ENCODE results near the gene PRDX5. TPM values are rescaled to one million over a fixed set of nuclear protein-coding genes. Genes with fewer than 3 reads are reported as not detected.
"Not testable (repeated sequence)": the region's sequence is repeated elsewhere in the genome, so short reads cannot be mapped to it uniquely, and the experiment has no call there.

The PRDX5 gene
- total RNA-seq, 1 experiment from 2014 or later, result 165 TPM

DNA sequence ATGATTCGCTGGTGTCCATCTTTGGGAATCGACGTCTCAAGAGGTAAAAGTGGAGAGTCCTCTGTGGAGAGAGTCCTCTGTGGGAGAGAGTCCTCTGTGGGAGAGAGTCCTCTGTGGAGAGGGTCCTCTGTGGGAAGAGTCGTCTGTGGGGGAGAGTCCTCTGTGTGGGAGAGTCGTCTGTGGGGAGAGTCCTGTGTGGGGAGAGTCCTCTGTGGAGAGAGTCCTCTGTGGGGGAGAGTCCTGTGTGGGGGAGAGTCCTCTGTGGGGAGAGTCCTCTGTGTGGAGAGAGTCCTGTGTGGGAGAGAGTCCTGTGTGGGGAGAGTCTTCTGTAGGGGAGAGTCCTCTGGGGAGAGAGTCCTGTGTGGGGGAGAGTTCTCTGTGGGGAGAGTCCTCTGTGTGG, 3.1 kb downstream of the PRDX5 start:
- H3K4me3 Mint-ChIP-seq (ENCODE audit: low read depth, unreplicated experiment), result no peak overlapping the region
- intact Hi-C loops (cut with micrococcal nuclease; ENCODE audit: unreplicated experiment), result no loop called here
- CTCF ChIA-PET, result no interaction called here

DNA sequence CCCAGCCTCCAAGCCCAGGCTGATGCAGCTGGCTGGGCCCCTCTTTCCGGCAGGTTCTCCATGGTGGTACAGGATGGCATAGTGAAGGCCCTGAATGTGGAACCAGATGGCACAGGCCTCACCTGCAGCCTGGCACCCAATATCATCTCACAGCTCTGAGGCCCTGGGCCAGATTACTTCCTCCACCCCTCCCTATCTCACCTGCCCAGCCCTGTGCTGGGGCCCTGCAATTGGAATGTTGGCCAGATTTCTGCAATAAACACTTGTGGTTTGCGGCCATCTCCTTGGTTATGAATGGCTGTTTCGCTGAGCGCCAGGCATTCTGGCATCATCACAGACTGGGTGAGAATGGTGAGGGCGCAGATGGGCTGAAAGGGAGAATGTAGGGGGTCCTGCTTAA, 3.6 kb downstream of the PRDX5 start:
- DNase-seq, result no peak
- intact Hi-C loops (cut with micrococcal nuclease; ENCODE audit: unreplicated experiment), result no loop called here
- H3K9me3 Mint-ChIP-seq (ENCODE audit: low read depth, unreplicated experiment), result no peaks in the 10 kb centered on the region
- peak overlapping the region; percentile 7 for H3K27ac Mint-ChIP-seq (ENCODE audit: unreplicated experiment)
- H3K4me1 Mint-ChIP-seq (ENCODE audit: low read depth, unreplicated experiment), result peaks cover 27% of the 10 kb centered on the region
- CTCF ChIA-PET, result no interaction called here
- TF ChIP-seq, protein P1, sequence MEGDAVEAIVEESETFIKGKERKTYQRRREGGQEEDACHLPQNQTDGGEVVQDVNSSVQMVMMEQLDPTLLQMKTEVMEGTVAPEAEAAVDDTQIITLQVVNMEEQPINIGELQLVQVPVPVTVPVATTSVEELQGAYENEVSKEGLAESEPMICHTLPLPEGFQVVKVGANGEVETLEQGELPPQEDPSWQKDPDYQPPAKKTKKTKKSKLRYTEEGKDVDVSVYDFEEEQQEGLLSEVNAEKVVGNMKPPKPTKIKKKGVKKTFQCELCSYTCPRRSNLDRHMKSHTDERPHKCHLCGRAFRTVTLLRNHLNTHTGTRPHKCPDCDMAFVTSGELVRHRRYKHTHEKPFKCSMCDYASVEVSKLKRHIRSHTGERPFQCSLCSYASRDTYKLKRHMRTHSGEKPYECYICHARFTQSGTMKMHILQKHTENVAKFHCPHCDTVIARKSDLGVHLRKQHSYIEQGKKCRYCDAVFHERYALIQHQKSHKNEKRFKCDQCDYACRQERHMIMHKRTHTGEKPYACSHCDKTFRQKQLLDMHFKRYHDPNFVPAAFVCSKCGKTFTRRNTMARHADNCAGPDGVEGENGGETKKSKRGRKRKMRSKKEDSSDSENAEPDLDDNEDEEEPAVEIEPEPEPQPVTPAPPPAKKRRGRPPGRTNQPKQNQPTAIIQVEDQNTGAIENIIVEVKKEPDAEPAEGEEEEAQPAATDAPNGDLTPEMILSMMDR (IDR thresholded peaks at IDR 0.05; ENCODE audit: unreplicated experiment), result no peak
- no peaks in the 10 kb centered on the region for H3K27me3 Mint-ChIP-seq (ENCODE audit: unreplicated experiment)
- H3K4me3 Mint-ChIP-seq (ENCODE audit: low read depth, unreplicated experiment), result no peak overlapping the region
- no TSS peak for BruUV-seq (replicated peaks)
- H3K36me3 Mint-ChIP-seq (ENCODE audit: insufficient read depth, unreplicated experiment), result peaks cover 62% of the 10 kb centered on the region

More for the DNA sequence above, 3.1 kb downstream of the PRDX5 start:
- no TSS peak for BruUV-seq (replicated peaks)
- TF ChIP-seq, protein P1 (IDR thresholded peaks at IDR 0.05; ENCODE audit: unreplicated experiment), result no peak
- Mint-ChIP-seq H3K27ac (ENCODE audit: unreplicated experiment) (no peak overlapping the region), H3K9me3 (ENCODE audit: low read depth, unreplicated experiment) (no peaks in the 10 kb centered on the region), H3K4me1 (ENCODE audit: low read depth, unreplicated experiment) (peaks cover 27% of the 10 kb centered on the region), H3K36me3 (ENCODE audit: insufficient read depth, unreplicated experiment) (peaks cover 68% of the 10 kb centered on the region), H3K27me3 (ENCODE audit: unreplicated experiment) (no peaks in the 10 kb centered on the region)
- no peak for DNase-seq

DNA sequence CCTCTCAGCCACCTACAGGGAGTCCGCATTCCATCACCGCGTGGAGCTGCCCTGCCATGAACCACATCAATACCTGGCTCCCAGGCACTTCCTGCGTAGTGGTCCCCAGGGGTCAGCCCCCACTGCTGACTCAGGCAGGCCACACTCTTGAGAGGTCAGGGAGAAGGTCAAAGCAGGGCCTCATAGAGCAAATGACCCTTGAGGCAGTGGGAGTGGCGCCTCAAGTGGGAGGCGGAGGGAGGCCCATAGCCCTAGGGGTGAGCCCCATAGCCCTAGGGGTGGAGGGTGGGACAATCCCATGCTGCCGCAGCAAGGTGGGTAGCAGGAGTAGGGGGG, 5.0 kb downstream of the PRDX5 start:
- Mint-ChIP-seq H3K27ac (ENCODE audit: unreplicated experiment) (no peak overlapping the region), H3K36me3 (ENCODE audit: insufficient read depth, unreplicated experiment) (peaks cover 49% of the 10 kb centered on the region), H3K4me3 (ENCODE audit: low read depth, unreplicated experiment) (no peak overlapping the region), H3K4me1 (ENCODE audit: low read depth, unreplicated experiment) (peaks cover 27% of the 10 kb centered on the region), H3K9me3 (ENCODE audit: low read depth, unreplicated experiment) (peaks cover 1% of the 10 kb centered on the region), H3K27me3 (ENCODE audit: unreplicated experiment) (no peaks in the 10 kb centered on the region)
- TF ChIP-seq, protein P1 (IDR thresholded peaks at IDR 0.05; ENCODE audit: unreplicated experiment), result no peak
- BruUV-seq (replicated peaks), result no TSS peak
- CTCF ChIA-PET, result no interaction called here
- no peak for DNase-seq
- intact Hi-C loops (cut with micrococcal nuclease; ENCODE audit: unreplicated experiment), result no loop called here

DNA sequence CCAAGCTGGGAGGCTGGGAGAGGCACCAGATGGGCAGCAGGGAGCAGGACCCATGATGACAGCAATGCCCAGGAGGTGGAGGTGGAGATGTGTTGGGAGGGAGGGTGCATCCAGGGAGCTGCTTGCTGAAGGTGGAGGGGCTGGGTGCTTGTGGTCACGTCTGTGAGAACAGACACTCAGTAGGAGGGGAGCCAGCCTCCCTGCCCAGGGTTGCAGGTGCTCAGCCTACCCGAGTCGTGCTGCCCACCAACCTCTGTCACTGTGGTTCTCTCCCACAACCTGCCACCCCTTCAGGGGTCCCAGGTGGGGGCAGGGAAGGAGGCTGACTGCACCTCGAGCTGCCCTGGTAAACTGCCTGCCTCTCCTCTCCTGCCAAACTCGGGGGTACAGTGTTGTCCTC, 5.5 kb downstream of the PRDX5 start:
- DNase-seq, result no peak
- Mint-ChIP-seq H3K27ac (ENCODE audit: unreplicated experiment) (no peak overlapping the region), H3K36me3 (ENCODE audit: insufficient read depth, unreplicated experiment) (peaks cover 44% of the 10 kb centered on the region), H3K27me3 (ENCODE audit: unreplicated experiment) (no peaks in the 10 kb centered on the region), H3K4me1 (ENCODE audit: low read depth, unreplicated experiment) (peaks cover 27% of the 10 kb centered on the region), H3K4me3 (ENCODE audit: low read depth, unreplicated experiment) (no peak overlapping the region), H3K9me3 (ENCODE audit: low read depth, unreplicated experiment) (peaks cover 3% of the 10 kb centered on the region)
- intact Hi-C loops (cut with micrococcal nuclease; ENCODE audit: unreplicated experiment), result no loop called here
- TF ChIP-seq, protein P1 (IDR thresholded peaks at IDR 0.05; ENCODE audit: unreplicated experiment), result no peak
- CTCF ChIA-PET, result no interaction called here
- no TSS peak for BruUV-seq (replicated peaks)

DNA sequence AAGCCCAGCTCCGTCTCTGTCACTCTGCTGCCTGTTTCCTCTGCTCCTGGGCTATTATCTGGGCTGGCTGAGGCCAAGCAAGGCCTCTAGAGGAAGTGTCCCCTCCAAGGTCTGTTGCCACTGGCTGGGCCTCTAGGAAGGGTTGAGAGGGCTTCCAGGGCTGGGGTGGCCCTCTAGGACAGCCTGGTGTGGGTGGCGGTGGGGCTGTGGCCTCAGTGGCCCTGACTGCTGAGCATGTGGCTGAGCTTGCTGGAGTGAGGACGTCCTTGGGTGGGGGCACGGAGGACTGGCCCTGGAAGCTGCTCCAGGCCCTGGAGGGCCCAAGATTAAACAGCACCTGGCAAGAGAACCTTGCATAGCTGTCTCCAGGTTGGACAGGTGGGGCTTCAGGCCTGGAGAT, 6.1 kb downstream of the PRDX5 start:
- DNase-seq; H3K27ac Mint-ChIP-seq (ENCODE audit: unreplicated experiment); BruUV-seq (replicated peaks); H3K9me3 Mint-ChIP-seq (ENCODE audit: low read depth, unreplicated experiment); CTCF ChIA-PET; H3K4me3 Mint-ChIP-seq (ENCODE audit: low read depth, unreplicated experiment); intact Hi-C loops (cut with micrococcal nuclease; ENCODE audit: unreplicated experiment); H3K27me3 Mint-ChIP-seq (ENCODE audit: unreplicated experiment): not testable (repeated sequence)
- Mint-ChIP-seq H3K36me3 (ENCODE audit: insufficient read depth, unreplicated experiment) (peaks cover 38% of the 10 kb centered on the region), H3K4me1 (ENCODE audit: low read depth, unreplicated experiment) (peaks cover 23% of the 10 kb centered on the region)

Data from Calu3 (cell line).